GM12865 (cell line): ENCODE measurements around the gene C1orf21.

ENCODE experiments used
- DNase-seq: peaks from one replicate; pipeline ENCODE4 v3.0.0; 2010; ENCODE audit warnings: low read depth
- H3K4me3 ChIP-seq: 2 replicates; pipeline ENCODE4 v1.5.1; 2011; ENCODE audit warnings: mild to moderate bottlenecking, low read depth, low read length, control low read depth
- CTCF ChIP-seq: IDR thresholded peaks from 2 replicates; pipeline ENCODE4 v1.5.1; 2011; ENCODE audit warnings: low read length, control low read depth, low read depth, inconsistent platforms; ENCODE audit not compliant: insufficient read depth; ENCODE audit errors: missing control alignments

Gene C1orf21

GRCh38 chr1:184614667-184615066 is 227.8 kb downstream of the C1orf21 start:
- DNase-seq, result no peak
- H3K4me3 ChIP-seq, result no peak overlapping the region
- TF ChIP-seq CTCF, result no peak

- H3K4me3 ChIP-seq, result no peak overlapping the region
- TF ChIP-seq CTCF, result no peak
- DNase-seq, result no peak
Observed at GRCh38 chr1:184615301-184615700, 228.5 kb downstream of the C1orf21 start.

- H3K4me3 ChIP-seq, result no peak overlapping the region
- no peak for TF ChIP-seq CTCF
- DNase-seq, result no peak
Observed at GRCh38 chr1:184616504-184616903, 229.7 kb downstream of the C1orf21 start.

- no peak for TF ChIP-seq CTCF
- no peak overlapping the region for H3K4me3 ChIP-seq
- no peak for DNase-seq
Observed at GRCh38 chr1:184617433-184618029, 230.7 kb downstream of the C1orf21 start.

- DNase-seq, result no peak
- H3K4me3 ChIP-seq, result no peak overlapping the region
- no peak for TF ChIP-seq CTCF
Observed at GRCh38 chr1:184618851-184619250, 232.0 kb downstream of the C1orf21 start.

GRCh38 chr1:184620469-184620868 is 233.6 kb downstream of the C1orf21 start:
- TF ChIP-seq CTCF, result no peak
- H3K4me3 ChIP-seq, result no peak overlapping the region
- no peak for DNase-seq

- H3K4me3 ChIP-seq, result no peak overlapping the region
- no peak for TF ChIP-seq CTCF
- no peak for DNase-seq
Observed at GRCh38 chr1:184621260-184621659, 234.4 kb downstream of the C1orf21 start.
